Breast epithelium (tissue), 3 donors: ENCODE data around the gene ZMIZ1.

Experiments
- CTCF ChIP-seq, 3 donors: fragments of 450-650 bp; IDR thresholded peaks; one replicate each; pipeline ENCODE4 v1.5.1; 2016 to 2017; ENCODE audit warnings: antibody characterized with exemption in 3 of 3, mild to moderate bottlenecking in 3 of 3, moderate library complexity in 3 of 3
- POLR2A ChIP-seq: fragments of 450-650 bp; IDR thresholded peaks from one replicate; pipeline ENCODE4 v1.6.1; 2016; ENCODE audit warnings: antibody characterized with exemption, mild to moderate bottlenecking, moderate library complexity

DNA sequence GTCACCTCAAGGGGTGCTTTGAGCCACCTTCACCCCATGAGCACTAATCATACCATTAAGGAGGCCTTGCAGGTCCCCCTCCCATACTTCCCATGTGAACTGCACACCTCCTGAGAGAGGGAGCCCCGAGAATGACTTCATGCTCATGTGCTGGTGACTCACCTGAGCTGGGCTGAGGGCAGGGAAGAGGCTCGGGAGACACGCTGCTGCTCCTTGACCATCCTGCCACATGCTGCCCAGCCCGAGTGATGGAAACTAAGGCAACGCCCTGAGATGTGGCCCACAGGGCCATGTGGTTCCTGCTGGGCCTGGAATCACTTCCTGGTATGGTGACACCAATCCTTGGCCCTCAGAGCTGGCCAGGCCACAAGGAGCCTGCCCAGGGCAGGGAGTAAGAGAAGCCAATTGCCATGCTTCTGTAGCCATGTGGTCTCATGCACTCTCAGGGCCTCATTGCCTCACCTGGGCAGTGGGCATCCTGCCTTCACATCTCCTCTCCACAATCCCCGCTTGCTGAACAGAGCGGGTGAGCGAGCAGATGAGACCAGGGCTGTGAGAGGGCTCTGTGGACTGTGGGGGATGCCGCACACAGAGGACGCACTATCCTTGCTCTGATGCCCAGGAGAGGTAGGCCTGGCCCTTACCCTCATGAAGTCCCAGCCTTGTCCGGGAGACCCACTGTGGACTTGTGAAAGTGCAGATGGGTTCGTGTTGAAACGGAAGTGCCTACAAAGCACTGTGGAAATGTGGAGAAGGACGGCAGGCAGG is 260.2 kb downstream of the ZMIZ1 start:
- TF ChIP-seq CTCF (IDR thresholded peaks at IDR 0.05): no peak
- TF ChIP-seq POLR2A: no peak
